GM06990 (cell line): Measurements from ENCODE around the gene DDX46.
"Not testable (repeated sequence)": the region's sequence is repeated elsewhere in the genome, so short reads cannot be mapped to it uniquely, and the experiment has no call there.

Experiments used
- DNase-seq: peaks from one replicate; pipeline ENCODE4 v3.0.0-alpha.2; 2011; ENCODE audit not compliant: insufficient read length; ENCODE audit errors: extremely low read depth
- H3K27me3 ChIP-seq: replicated peaks from 2 replicates; pipeline ENCODE4 v1.6.0; 2011; ENCODE audit warnings: low read length; ENCODE audit not compliant: control insufficient read depth, insufficient read depth
- H3K36me3 ChIP-seq: 2 replicates; pipeline ENCODE4 v1.5.1; 2011; ENCODE audit warnings: low read length; ENCODE audit not compliant: control insufficient read depth, insufficient read depth
- H3K4me3 ChIP-seq: replicated peaks from 2 replicates; pipeline ENCODE4 v1.5.1; 2011; ENCODE audit warnings: low read depth, mild to moderate bottlenecking, control low read depth, low read length
- TF ChIP-seq, protein P1 (sequence below): IDR thresholded peaks from 2 replicates; pipeline ENCODE4 v1.5.1; 2011; ENCODE audit warnings: low read length, control low read depth, mild to moderate bottlenecking, inconsistent platforms; ENCODE audit not compliant: insufficient read depth, poor library complexity, severe bottlenecking

DDX46 gene

DNA sequence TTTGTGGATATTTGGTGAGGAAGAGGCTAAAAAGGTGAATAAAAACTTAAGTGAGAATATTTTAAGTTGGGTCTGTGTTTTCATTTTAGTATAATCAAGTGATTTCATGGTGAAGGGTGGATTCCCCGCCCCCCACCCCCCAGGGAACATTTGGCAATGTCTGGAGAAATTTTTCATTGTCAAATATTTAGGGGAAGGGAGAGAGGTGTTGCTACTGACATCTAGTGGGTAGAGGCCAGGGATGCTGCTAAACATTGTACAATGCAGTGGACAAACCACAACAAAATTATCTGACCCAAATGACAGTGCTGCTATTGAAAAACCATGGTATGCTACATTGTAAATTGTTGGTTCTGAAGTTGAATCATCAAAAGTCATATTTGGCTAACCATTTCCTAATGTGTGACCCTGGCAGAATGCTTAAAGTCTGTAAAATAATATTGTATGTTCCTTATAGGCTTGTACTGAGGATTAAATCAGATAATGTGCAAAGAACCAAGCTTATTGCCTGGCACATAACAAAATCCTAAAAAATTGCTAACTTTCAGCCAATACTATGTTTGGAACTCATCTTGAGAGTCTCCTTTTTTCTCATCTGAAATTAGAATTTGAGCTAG, 92.8 kb downstream of the DDX46 start:
- Histone ChIP-seq H3K4me3 (no peak overlapping the region), H3K36me3 (peaks cover 9% of the 10 kb centered on the region), H3K27me3 (no peaks in the 10 kb centered on the region)
- TF ChIP-seq, protein P1, sequence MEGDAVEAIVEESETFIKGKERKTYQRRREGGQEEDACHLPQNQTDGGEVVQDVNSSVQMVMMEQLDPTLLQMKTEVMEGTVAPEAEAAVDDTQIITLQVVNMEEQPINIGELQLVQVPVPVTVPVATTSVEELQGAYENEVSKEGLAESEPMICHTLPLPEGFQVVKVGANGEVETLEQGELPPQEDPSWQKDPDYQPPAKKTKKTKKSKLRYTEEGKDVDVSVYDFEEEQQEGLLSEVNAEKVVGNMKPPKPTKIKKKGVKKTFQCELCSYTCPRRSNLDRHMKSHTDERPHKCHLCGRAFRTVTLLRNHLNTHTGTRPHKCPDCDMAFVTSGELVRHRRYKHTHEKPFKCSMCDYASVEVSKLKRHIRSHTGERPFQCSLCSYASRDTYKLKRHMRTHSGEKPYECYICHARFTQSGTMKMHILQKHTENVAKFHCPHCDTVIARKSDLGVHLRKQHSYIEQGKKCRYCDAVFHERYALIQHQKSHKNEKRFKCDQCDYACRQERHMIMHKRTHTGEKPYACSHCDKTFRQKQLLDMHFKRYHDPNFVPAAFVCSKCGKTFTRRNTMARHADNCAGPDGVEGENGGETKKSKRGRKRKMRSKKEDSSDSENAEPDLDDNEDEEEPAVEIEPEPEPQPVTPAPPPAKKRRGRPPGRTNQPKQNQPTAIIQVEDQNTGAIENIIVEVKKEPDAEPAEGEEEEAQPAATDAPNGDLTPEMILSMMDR = peak; percentile 49
- DNase-seq = no peak

DNA sequence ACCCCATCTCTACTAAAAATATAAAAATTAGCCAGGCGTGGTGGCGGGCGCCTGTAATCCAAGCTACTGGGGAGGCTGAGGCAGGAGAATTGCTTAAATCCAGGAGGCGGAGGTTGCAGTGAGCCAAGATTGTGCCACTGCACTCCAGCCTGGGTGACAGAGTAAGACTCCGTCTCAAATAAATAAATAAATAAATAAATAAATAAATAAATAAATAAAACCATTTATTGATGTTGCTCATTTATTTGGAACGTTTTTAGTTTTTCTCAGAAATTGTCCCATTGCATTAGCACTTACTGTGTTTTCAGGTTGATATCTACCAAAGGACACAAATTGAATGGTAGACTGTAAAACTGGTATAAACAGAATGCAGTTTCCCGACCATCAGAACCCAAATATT, 97.9 kb downstream of the DDX46 start:
- H3K36me3 ChIP-seq = peaks cover 13% of the 10 kb centered on the region
- H3K27me3 ChIP-seq, H3K4me3 ChIP-seq, DNase-seq: not testable (repeated sequence)

DNA sequence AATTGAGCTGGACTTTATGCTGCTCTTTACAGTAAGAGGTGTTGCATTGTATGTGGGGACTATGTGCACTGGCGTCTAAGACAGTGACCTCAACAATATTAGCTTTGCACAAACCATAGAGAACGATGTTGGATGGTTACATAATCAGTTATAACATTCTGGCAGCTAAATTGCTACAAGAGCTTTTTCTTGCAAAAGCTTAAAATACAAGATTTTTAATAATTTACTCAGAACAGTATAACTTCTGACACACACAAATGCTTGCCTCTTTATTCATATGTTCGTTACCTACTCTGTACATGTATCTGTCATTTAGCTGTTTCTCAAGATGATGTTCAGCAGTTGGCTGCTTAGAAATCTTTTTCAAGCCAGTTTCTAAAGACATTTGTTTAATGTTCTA, 98.8 kb downstream of the DDX46 start:
- TF ChIP-seq, protein P1 = no peak
- H3K4me3 ChIP-seq = no peak overlapping the region
- H3K27me3 ChIP-seq = no peaks in the 10 kb centered on the region
- DNase-seq = no peak
- peaks cover 10% of the 10 kb centered on the region for H3K36me3 ChIP-seq

- DNase-seq = no peak
- Histone ChIP-seq H3K36me3 (peaks cover 4% of the 10 kb centered on the region), H3K27me3 (no peaks in the 10 kb centered on the region), H3K4me3 (no peak overlapping the region)
- TF ChIP-seq, protein P1 = no peak
These were observed 106.1 kb downstream of the DDX46 start for GRCh38 chr5:134864707-134865106.

DNA sequence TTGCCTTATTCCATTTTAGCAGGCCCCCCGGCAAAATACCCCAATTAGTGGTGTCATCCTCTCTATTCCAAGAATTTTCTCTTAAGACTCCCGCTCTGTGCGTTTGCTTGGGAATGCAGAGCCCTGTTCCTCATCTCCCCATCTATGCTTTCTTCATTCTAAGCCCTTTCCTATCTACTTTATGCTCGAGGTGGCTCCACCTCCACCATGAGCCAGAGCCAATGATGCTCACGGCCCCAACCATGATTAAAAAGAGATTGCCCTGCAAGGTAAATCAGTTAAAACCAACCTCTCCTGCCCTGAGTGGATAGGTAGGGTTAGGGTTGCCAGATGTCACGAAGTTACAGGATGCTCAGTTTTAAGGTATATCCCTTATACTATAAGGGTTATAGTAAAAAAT, 114.9 kb downstream of the DDX46 start:
- H3K36me3 ChIP-seq = no peaks in the 10 kb centered on the region
- no peaks in the 10 kb centered on the region for H3K27me3 ChIP-seq
- TF ChIP-seq, protein P1 = no peak
- no peak for DNase-seq
- peak overlapping the region; percentile 77 for H3K4me3 ChIP-seq

- Histone ChIP-seq H3K27me3 (no peaks in the 10 kb centered on the region), H3K36me3 (no peaks in the 10 kb centered on the region), H3K4me3 (peak within 1 kb of the TSS; percentile 77)
- DNase-seq = peak; percentile 94
- TF ChIP-seq, protein P1 = no peak
These were observed 115.6 kb downstream of the DDX46 start, which contains the start of gene TXNDC15 for GRCh38 chr5:134873987-134874830. Gene TXNDC15, plus strand, starts transcription at chr5:134874371. Its CDS starts 57 bp downstream, at chr5:134874428.
